MM.1S (cell line): ENCODE results near the gene ADGRL3.

ENCODE experiments used
- DNase-seq: peaks from one replicate; pipeline ENCODE4 v3.0.0-alpha.2; 2015
- H2AFZ ChIP-seq: fragments of 300-600 bp; sonication (generic); 2 replicates; pipeline ENCODE4 v1.6.0; 2016; ENCODE audit warnings: antibody characterized with exemption, low read length
- H3F3A ChIP-seq: fragments of 300-600 bp; sonication (generic); 2 replicates; pipeline ENCODE4 v1.6.1; 2016; ENCODE audit warnings: mild to moderate bottlenecking, antibody characterized with exemption, low read length, moderate library complexity, mixed read lengths; ENCODE audit not compliant: insufficient read depth
- H3K27ac ChIP-seq: fragments of 300-600 bp; sonication (generic); 2 replicates; pipeline ENCODE4 v1.5.1; 2016; ENCODE audit warnings: mild to moderate bottlenecking, low read length
- H3K27me3 ChIP-seq: fragments of 300-600 bp; sonication (generic); replicated peaks from 2 replicates; pipeline ENCODE4 v1.6.0; 2016; ENCODE audit warnings: low read length; ENCODE audit not compliant: insufficient read depth
- H3K36me3 ChIP-seq: fragments of 300-600 bp; sonication (generic); replicated peaks from 2 replicates; pipeline ENCODE4 v1.6.1; 2016; ENCODE audit warnings: mild to moderate bottlenecking, low read length, mixed read lengths; ENCODE audit not compliant: insufficient read depth
- H3K4me1 ChIP-seq: fragments of 300-600 bp; sonication (generic); 2 replicates; pipeline ENCODE4 v1.6.1; 2016; ENCODE audit warnings: low read length, mixed read lengths
- H3K4me2 ChIP-seq: fragments of 300-600 bp; sonication (generic); 2 replicates; pipeline ENCODE4 v1.6.0; 2016; ENCODE audit warnings: low read depth, low read length
- H3K4me3 ChIP-seq: fragments of 300-600 bp; sonication (generic); 2 replicates; pipeline ENCODE4 v1.5.1; 2016; ENCODE audit warnings: low read length, mixed read lengths
- H3K79me2 ChIP-seq: fragments of 300-600 bp; sonication (generic); 2 replicates; pipeline ENCODE4 v1.6.1; 2016; ENCODE audit warnings: mixed run types, low read length, mixed read lengths
- H3K9ac ChIP-seq: fragments of 300-600 bp; sonication (generic); 2 replicates; pipeline ENCODE4 v1.6.1; 2016; ENCODE audit warnings: low read length, mixed read lengths
- H3K9me2 ChIP-seq: fragments of 300-600 bp; sonication (generic); replicated peaks from 2 replicates; pipeline ENCODE4 v1.6.1; 2016; ENCODE audit warnings: mild to moderate bottlenecking, low read length, mixed read lengths; ENCODE audit not compliant: insufficient read depth
- H3K9me3 ChIP-seq: fragments of 300-600 bp; sonication (generic); replicated peaks from 2 replicates; pipeline ENCODE4 v1.6.1; 2016; ENCODE audit warnings: mild to moderate bottlenecking, low read length, mixed read lengths; ENCODE audit not compliant: insufficient read depth
- H4K20me1 ChIP-seq: fragments of 300-600 bp; sonication (generic); 2 replicates; pipeline ENCODE4 v1.6.1; 2016; ENCODE audit warnings: mild to moderate bottlenecking, low read length, moderate library complexity, mixed read lengths; ENCODE audit not compliant: insufficient read depth
- EZH2 ChIP-seq: fragments of 300-600 bp; sonication (generic); optimal IDR thresholded peaks from 2 replicates; pipeline ENCODE3; 2017; ENCODE audit warnings: low read depth, mild to moderate bottlenecking, antibody characterized with exemption, low read length, mixed read lengths
- EZH2phosphoT487 ChIP-seq: fragments of 300-600 bp; sonication (generic); IDR thresholded peaks from 2 replicates; pipeline ENCODE4 v1.6.1; 2018; ENCODE audit warnings: antibody characterized with exemption, low read length
- TF ChIP-seq, protein P1 (sequence below): fragments of 300-600 bp; sonication (generic); IDR thresholded peaks from 2 replicates; pipeline ENCODE4 v1.5.1; 2016; ENCODE audit warnings: antibody characterized with exemption, low read length, mixed read lengths

ADGRL3 gene

DNA sequence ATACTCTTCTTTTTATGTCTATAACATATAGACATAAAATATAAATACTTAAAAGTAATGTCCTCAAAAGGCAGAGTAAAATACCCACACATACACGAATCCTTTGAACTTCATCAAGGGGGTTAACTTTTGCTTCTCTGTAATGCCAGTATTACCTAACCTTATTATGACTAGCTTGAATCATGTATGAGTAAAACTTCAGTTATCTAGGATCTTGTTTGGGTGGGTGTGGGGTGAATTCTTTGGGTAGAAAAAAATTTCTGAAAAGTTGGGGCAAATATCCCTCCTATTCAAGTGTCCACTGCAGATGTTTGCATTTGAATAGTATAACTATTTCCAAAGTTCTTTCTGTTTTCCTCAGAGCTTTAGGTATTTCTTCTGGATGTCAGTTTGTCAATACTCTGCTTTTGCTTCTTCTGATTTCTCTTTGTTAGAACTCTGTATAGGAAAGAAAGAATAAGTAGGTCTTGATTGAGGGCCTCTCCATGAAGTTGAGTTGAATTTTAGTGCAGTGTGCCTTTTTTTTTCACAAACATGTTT is 173.8 kb downstream of the ADGRL3 start:
- Histone ChIP-seq H3K4me2 (no peak overlapping the region), H3K27ac (no peak overlapping the region)
- no peak for TF ChIP-seq EZH2phosphoT487
- TF ChIP-seq, protein P1, sequence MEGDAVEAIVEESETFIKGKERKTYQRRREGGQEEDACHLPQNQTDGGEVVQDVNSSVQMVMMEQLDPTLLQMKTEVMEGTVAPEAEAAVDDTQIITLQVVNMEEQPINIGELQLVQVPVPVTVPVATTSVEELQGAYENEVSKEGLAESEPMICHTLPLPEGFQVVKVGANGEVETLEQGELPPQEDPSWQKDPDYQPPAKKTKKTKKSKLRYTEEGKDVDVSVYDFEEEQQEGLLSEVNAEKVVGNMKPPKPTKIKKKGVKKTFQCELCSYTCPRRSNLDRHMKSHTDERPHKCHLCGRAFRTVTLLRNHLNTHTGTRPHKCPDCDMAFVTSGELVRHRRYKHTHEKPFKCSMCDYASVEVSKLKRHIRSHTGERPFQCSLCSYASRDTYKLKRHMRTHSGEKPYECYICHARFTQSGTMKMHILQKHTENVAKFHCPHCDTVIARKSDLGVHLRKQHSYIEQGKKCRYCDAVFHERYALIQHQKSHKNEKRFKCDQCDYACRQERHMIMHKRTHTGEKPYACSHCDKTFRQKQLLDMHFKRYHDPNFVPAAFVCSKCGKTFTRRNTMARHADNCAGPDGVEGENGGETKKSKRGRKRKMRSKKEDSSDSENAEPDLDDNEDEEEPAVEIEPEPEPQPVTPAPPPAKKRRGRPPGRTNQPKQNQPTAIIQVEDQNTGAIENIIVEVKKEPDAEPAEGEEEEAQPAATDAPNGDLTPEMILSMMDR: no peak
- TF ChIP-seq EZH2: no peak

DNA sequence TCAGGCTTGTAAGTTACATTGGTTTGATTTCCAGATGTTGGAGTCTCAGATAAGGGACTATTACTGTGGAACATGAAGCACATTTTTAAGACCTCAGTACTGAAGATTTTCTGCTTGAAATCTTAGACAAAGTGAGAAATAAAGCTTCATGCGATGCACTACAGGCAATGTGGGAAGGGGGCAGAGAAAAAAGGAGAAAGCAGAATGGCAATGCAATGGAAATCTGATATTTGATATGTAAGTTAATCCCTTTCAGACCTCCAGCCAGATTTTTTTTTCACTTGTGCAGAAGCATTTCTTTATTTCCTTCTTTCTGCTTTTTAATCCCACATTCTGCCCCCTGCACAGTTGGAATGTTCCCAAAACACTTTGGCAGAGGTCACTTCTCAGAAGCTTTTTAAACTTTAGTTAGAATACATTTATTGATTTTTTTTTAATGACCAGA is 174.3 kb downstream of the ADGRL3 start:
- Histone ChIP-seq H3K27me3 (no peaks in the 10 kb centered on the region), H2AFZ (no peak overlapping the region), H3K36me3 (no peaks in the 10 kb centered on the region), H3K9me2 (no peaks in the 10 kb centered on the region), H3K4me3 (no peak overlapping the region), H4K20me1 (no peaks in the 10 kb centered on the region), H3F3A (no peaks in the 10 kb centered on the region), H3K4me2 (no peak overlapping the region), H3K4me1 (no peaks in the 10 kb centered on the region), H3K9me3 (no peaks in the 10 kb centered on the region), H3K9ac (no peak overlapping the region), H3K27ac (no peak overlapping the region), H3K79me2 (no peaks in the 10 kb centered on the region)
- DNase-seq: no peak
- TF ChIP-seq, protein P1: no peak
- no peak for TF ChIP-seq EZH2
- TF ChIP-seq EZH2phosphoT487: no peak

More for the DNA sequence above, 173.8 kb downstream of the ADGRL3 start:
- Histone ChIP-seq H3K9me2 (no peaks in the 10 kb centered on the region), H3K36me3 (no peaks in the 10 kb centered on the region), H3K9ac (no peak overlapping the region), H3K4me3 (no peak overlapping the region), H4K20me1 (no peaks in the 10 kb centered on the region), H3K4me1 (no peaks in the 10 kb centered on the region), H3K79me2 (no peaks in the 10 kb centered on the region), H3K27me3 (no peaks in the 10 kb centered on the region), H3F3A (no peaks in the 10 kb centered on the region), H2AFZ (no peak overlapping the region), H3K9me3 (no peaks in the 10 kb centered on the region)
- no peak for DNase-seq

DNA sequence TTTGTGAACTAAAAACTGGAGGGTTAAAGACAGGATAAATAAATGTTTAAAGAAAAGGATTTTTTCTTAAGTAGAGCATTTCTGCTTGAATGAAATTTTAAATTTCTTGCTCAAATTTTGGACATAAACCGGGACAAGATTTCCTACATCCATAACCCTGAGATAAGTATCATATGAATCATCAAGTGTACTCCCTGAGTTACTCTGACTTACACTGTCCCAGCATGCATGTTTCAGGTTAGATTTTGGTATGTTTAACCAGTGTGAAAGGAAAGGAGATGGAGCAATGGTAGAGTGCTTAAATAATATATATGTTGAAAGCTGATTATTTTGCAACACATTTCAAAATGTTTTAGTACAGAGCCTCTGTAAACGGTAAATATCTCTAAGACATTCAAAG is 175.2 kb downstream of the ADGRL3 start:
- Histone ChIP-seq H3K4me3 (no peak overlapping the region), H4K20me1 (no peaks in the 10 kb centered on the region), H2AFZ (no peak overlapping the region), H3K27me3 (no peaks in the 10 kb centered on the region), H3K79me2 (no peaks in the 10 kb centered on the region), H3K4me2 (no peak overlapping the region), H3K9me2 (no peaks in the 10 kb centered on the region), H3K27ac (no peak overlapping the region), H3K9me3 (no peaks in the 10 kb centered on the region), H3K4me1 (no peaks in the 10 kb centered on the region), H3K9ac (no peak overlapping the region), H3K36me3 (no peaks in the 10 kb centered on the region), H3F3A (no peaks in the 10 kb centered on the region)
- TF ChIP-seq EZH2 (no peak), EZH2phosphoT487 (no peak)
- TF ChIP-seq, protein P1: no peak
- DNase-seq: no peak
